ENCODE data around the gene RIMS3.

- TF ChIP-seq CTCF (IDR thresholded peaks at IDR 0.05; ENCODE audit: insufficient read depth, low read length, poor library complexity, severe bottlenecking) (no peak), EZH2phosphoT487 (conservative IDR thresholded peaks at IDR 0.05; ENCODE audit: low read length) (no peak)
These were observed 65.6 kb downstream of the RIMS3 start for GRCh38 chr1:40599926-40600325.
